ENCODE results near the gene FBXW9. TPM values are rescaled to one million over a fixed set of nuclear protein-coding genes. Genes with fewer than 3 reads are reported as not detected.
"Not testable (repeated sequence)": the region's sequence is repeated elsewhere in the genome, so short reads cannot be mapped to it uniquely, and the experiment has no call there.

Gene FBXW9
- total RNA-seq, 1 donor from 2014 or later, result 8.8 TPM

DNA sequence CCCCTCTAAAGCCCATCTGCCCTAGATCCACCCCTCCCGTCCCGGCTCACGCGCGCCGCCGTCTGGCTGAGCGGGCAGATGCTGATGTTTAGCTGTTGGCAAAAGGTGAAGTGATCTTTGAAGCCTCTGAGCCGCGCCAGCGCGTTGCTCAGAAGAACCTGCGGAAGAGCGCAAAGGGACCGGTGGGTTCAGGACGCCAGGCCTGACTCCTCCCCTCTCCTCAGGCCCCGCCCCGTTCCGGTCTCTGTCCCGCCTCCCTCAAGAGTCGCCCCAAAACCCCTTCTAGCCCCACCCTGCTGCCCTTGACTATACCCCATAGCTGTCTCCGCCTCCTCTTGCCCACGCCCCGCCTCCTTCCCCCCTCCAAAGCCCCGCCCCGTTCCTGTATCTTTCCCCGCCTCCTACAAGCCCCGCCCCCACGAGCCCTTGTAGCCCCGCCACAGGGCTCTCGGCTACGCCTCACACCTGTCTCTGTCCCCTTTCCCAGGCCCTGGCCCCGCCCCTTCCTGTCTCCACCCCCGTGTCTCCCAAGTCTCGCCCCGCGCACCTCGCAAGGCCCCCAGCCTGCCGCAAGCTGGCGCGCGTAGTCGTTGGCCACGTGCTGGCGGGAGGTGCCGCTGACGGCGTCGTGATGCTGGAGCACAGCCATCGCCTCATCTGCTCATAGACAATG, 39.4 kb downstream of the FBXW9 start:
- intact Hi-C loops (cut with micrococcal nuclease), result no loop called here
- Mint-ChIP-seq H3K27me3 (ENCODE audit: low read depth) (no peaks in the 10 kb centered on the region), H3K4me1 (ENCODE audit: low read depth) (no peaks in the 10 kb centered on the region), H3K4me3 (ENCODE audit: low read depth) (no peak overlapping the region), H3K36me3 (ENCODE audit: low read depth) (peaks cover 62% of the 10 kb centered on the region), H3K27ac (no peak overlapping the region), H3K9me3 (no peaks in the 10 kb centered on the region)
- DNase-seq (ENCODE audit: low spot score), result no peak

- Mint-ChIP-seq H3K27ac (no peak overlapping the region), H3K36me3 (ENCODE audit: low read depth) (peaks cover 65% of the 10 kb centered on the region)
Observed at GRCh38 chr19:12655546-12655945, 40.9 kb downstream of the FBXW9 start.

DNA sequence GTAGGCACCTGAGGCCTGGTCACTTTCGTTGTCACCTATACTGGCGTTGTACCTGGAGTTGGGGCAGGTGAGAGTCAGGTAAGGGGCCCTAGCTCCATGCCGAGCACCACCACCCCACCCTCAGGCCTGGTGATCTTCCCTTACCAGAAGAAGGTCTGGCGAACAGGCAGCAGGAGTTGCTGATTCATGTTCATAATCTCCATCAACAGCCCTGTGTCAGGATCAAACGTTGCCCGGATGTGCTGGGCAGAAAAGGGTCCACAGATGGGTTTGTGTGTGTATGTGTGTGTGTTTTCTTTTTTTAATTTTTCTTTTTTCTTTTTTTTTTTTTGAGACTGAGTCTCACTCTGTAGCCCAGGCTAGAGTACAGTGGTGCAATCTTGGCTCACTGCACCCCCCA, 44.2 kb downstream of the FBXW9 start:
- H3K4me3 Mint-ChIP-seq (ENCODE audit: low read depth), result no peak overlapping the region
- no peak overlapping the region for H3K27ac Mint-ChIP-seq
- no peaks in the 10 kb centered on the region for H3K4me1 Mint-ChIP-seq (ENCODE audit: low read depth)
- DNase-seq (ENCODE audit: low spot score), result no peak
- no peaks in the 10 kb centered on the region for H3K9me3 Mint-ChIP-seq
- intact Hi-C loops (cut with micrococcal nuclease), result no loop called here
- peaks cover 61% of the 10 kb centered on the region for H3K36me3 Mint-ChIP-seq (ENCODE audit: low read depth)
- H3K27me3 Mint-ChIP-seq (ENCODE audit: low read depth), result no peaks in the 10 kb centered on the region

More at GRCh38 chr19:12655546-12655945, 40.9 kb downstream of the FBXW9 start:
- intact Hi-C loops (cut with micrococcal nuclease), result no loop called here
- Mint-ChIP-seq H3K4me1 (ENCODE audit: low read depth) (no peaks in the 10 kb centered on the region), H3K4me3 (ENCODE audit: low read depth) (no peak overlapping the region), H3K27me3 (ENCODE audit: low read depth) (no peaks in the 10 kb centered on the region), H3K9me3 (no peaks in the 10 kb centered on the region)
- no peak for DNase-seq (ENCODE audit: low spot score)

DNA sequence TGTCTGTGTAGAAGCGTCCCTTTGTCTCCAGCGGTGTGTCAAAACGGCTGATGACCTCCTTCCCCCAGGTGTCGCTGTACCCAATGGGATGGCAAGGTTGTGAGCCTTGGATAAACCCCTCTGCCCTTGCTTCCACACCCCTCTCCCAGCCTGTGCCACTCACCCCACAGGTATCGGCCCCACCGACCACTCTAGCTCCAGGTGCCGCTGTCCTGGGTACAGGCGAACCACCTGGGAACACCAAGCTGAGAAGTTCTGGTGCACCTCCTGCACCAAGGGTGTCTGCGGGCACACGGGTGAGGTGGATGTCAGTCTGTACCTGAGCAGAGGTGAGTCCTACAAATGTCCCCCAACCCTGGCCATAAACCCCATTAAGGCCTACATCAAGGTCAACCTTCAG, 46.5 kb downstream of the FBXW9 start:
- no peak for DNase-seq (ENCODE audit: low spot score)
- Mint-ChIP-seq H3K9me3 (no peaks in the 10 kb centered on the region), H3K27me3 (ENCODE audit: low read depth) (no peaks in the 10 kb centered on the region), H3K4me3 (ENCODE audit: low read depth) (no peak overlapping the region), H3K36me3 (ENCODE audit: low read depth) (peaks cover 50% of the 10 kb centered on the region), H3K27ac (no peak overlapping the region), H3K4me1 (ENCODE audit: low read depth) (no peaks in the 10 kb centered on the region)
- intact Hi-C loops (cut with micrococcal nuclease), result no loop called here

DNA sequence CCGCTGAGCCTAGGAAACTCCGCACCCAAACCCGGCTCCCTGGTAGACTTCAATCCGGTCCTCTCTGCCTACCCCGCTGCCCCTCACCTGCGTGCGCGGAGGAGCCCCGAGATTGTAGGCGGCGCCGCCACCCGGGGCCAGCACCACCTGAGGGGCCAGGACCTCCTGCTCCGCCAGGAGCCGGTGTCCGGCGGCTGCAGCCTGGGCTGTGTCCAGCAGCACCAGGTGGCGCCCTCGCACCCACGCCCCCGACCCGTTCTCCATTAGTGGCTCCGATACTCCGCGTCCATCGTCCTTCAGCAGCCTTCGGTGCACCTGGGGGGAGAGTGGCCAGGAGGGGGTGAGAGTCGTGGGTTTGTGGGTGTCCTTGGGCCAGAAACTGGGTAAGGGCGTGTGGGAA, 48.3 kb downstream of the FBXW9 start:
- no peaks in the 10 kb centered on the region for H3K27me3 Mint-ChIP-seq (ENCODE audit: low read depth)
- H3K27ac Mint-ChIP-seq, result no peak overlapping the region
- H3K4me1 Mint-ChIP-seq (ENCODE audit: low read depth), result no peaks in the 10 kb centered on the region
- H3K36me3 Mint-ChIP-seq (ENCODE audit: low read depth), result peaks cover 55% of the 10 kb centered on the region
- H3K4me3 Mint-ChIP-seq (ENCODE audit: low read depth), result no peak overlapping the region
- no peaks in the 10 kb centered on the region for H3K9me3 Mint-ChIP-seq
- intact Hi-C loops (cut with micrococcal nuclease), result no loop called here
- no peak for DNase-seq (ENCODE audit: low spot score)

DNA sequence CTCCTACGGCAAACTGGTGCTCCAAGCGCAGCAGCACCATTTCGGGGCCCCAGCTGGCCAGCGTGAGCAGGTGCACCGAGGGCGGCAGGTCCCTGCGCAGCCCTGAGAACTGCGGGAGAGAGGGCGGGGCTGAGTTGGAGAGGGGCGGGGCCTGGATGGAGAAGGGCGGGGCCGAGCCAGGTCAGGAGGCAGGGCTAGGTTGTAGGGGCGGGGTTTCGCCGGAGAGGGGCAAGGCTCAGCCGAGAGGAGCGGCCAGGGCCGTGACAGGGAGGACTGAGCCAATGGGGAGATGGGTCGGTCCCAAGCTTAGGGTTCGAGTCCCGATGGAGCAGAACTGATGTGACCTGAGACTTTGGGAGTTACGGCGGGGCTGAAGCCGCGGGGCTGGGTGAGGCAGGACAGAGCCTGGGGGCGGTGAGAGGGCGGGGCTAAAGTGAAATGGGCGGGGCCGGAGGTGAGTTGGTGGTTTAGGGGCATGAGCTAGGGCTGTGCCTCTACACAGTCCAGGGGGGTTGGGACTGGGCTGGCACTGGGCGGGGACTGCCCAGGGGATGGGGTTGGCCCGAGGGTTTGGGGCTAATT, 48.9 kb downstream of the FBXW9 start:
- no peak for DNase-seq (ENCODE audit: low spot score)
- Mint-ChIP-seq H3K36me3 (ENCODE audit: low read depth) (peaks cover 55% of the 10 kb centered on the region), H3K9me3 (no peaks in the 10 kb centered on the region), H3K27ac (no peak overlapping the region), H3K4me3 (ENCODE audit: low read depth) (peak overlapping the region; percentile 13), H3K4me1 (ENCODE audit: low read depth) (no peaks in the 10 kb centered on the region), H3K27me3 (ENCODE audit: low read depth) (no peaks in the 10 kb centered on the region)
- intact Hi-C loops (cut with micrococcal nuclease), result no loop called here

GRCh38 chr19:12647047-12647446, 49.4 kb downstream of the FBXW9 start:
- intact Hi-C loops (cut with micrococcal nuclease), result no loop called here
- peaks cover 52% of the 10 kb centered on the region for H3K36me3 Mint-ChIP-seq (ENCODE audit: low read depth)
- no peak for DNase-seq (ENCODE audit: low spot score)
- H3K4me3 Mint-ChIP-seq (ENCODE audit: low read depth), result no peak overlapping the region
- H3K4me1 Mint-ChIP-seq (ENCODE audit: low read depth), result no peaks in the 10 kb centered on the region
- no peaks in the 10 kb centered on the region for H3K27me3 Mint-ChIP-seq (ENCODE audit: low read depth)
- no peaks in the 10 kb centered on the region for H3K9me3 Mint-ChIP-seq
- no peak overlapping the region for H3K27ac Mint-ChIP-seq

GRCh38 chr19:12646551-12646950, 49.9 kb downstream of the FBXW9 start:
- no peaks in the 10 kb centered on the region for H3K4me1 Mint-ChIP-seq (ENCODE audit: low read depth)
- intact Hi-C loops (cut with micrococcal nuclease), result no loop called here
- DNase-seq (ENCODE audit: low spot score), result no peak
- peaks cover 47% of the 10 kb centered on the region for H3K36me3 Mint-ChIP-seq (ENCODE audit: low read depth)
- H3K4me3 Mint-ChIP-seq (ENCODE audit: low read depth), result no peak overlapping the region
- H3K27me3 Mint-ChIP-seq (ENCODE audit: low read depth), result no peaks in the 10 kb centered on the region
- peak overlapping the region; percentile 5 for H3K27ac Mint-ChIP-seq
- no peaks in the 10 kb centered on the region for H3K9me3 Mint-ChIP-seq

DNA sequence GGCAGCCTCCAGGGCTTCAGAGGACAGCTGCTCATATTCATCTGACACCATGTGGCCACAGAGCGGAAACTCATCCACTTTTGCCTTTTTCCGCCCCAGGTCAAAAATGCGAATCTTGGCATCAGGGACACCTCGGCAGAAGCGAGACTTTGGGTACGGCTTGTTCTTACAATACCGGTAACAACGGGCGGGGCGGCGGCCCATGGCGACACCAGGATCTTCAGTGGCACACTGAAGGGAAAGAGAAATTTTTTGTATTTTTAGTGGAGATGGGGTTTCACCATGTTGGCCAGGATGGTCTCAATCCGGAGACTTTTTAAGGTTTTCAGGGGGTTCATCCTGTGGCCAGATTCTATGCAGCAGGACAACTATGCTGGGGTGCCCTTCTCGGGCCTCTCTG, 52.7 kb downstream of the FBXW9 start:
- peaks cover 34% of the 10 kb centered on the region for H3K36me3 Mint-ChIP-seq (ENCODE audit: low read depth)
- H3K9me3 Mint-ChIP-seq; DNase-seq (ENCODE audit: low spot score); H3K27me3 Mint-ChIP-seq (ENCODE audit: low read depth); H3K4me3 Mint-ChIP-seq (ENCODE audit: low read depth); intact Hi-C loops (cut with micrococcal nuclease); H3K4me1 Mint-ChIP-seq (ENCODE audit: low read depth); H3K27ac Mint-ChIP-seq: not testable (repeated sequence)

GRCh38 chr19:12642506-12642905, 53.9 kb downstream of the FBXW9 start:
- H3K4me3 Mint-ChIP-seq (ENCODE audit: low read depth), result no peak overlapping the region
- no peaks in the 10 kb centered on the region for H3K9me3 Mint-ChIP-seq
- no peaks in the 10 kb centered on the region for H3K27me3 Mint-ChIP-seq (ENCODE audit: low read depth)
- H3K4me1 Mint-ChIP-seq (ENCODE audit: low read depth), result peaks cover 7% of the 10 kb centered on the region
- H3K36me3 Mint-ChIP-seq (ENCODE audit: low read depth), result peaks cover 27% of the 10 kb centered on the region
- no peak overlapping the region for H3K27ac Mint-ChIP-seq
- intact Hi-C loops (cut with micrococcal nuclease), result no loop called here
- DNase-seq (ENCODE audit: low spot score), result no peak

GRCh38 chr19:12641456-12641855, 55.0 kb downstream of the FBXW9 start:
- Mint-ChIP-seq H3K4me1 (ENCODE audit: low read depth) (peaks cover 7% of the 10 kb centered on the region), H3K4me3 (ENCODE audit: low read depth) (no peak overlapping the region), H3K27me3 (ENCODE audit: low read depth) (no peaks in the 10 kb centered on the region), H3K27ac (no peak overlapping the region), H3K9me3 (no peaks in the 10 kb centered on the region), H3K36me3 (ENCODE audit: low read depth) (peaks cover 22% of the 10 kb centered on the region)
- DNase-seq (ENCODE audit: low spot score), result no peak
- intact Hi-C loops (cut with micrococcal nuclease), result no loop called here

DNA sequence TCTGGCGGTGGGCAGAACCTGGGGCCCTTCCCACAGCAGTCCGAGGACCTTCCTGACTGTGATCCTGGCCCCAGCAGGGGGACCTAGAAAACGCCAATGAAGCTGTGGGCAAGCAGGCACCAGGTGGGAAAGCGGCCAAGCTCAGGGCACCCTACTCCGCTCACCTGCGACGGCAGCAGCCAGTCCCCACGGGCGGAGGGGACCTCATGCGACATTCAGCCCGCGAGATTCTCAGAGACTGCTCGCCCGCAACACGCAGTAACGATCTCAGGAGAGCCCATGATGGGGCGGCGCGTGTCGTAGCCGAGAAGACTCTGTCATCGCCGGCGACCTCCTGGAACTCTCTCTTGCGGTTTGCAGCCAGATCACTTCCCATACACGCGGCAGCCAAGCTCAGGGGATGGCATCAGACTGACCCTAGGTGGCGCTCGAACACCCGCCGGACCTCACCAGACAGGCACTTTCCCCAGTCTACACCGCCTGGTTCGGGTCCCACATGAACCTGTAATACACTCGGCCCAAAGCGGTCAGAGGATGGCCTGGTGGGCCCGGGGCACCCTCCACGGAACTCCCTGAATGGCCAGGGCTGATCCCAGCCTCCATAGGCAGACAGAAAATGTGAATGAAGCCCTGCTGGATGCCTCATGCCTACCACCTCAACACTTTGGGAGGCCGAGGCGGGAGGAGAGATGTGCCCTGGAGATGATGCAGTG, 56.4 kb downstream of the FBXW9 start:
- Mint-ChIP-seq H3K4me1 (ENCODE audit: low read depth) (peaks cover 8% of the 10 kb centered on the region), H3K27me3 (ENCODE audit: low read depth) (no peaks in the 10 kb centered on the region), H3K9me3 (no peaks in the 10 kb centered on the region), H3K36me3 (ENCODE audit: low read depth) (peaks cover 20% of the 10 kb centered on the region), H3K4me3 (ENCODE audit: low read depth) (peak overlapping the region; percentile 63), H3K27ac (peak overlapping the region; percentile 78)
- peak; percentile 79 for DNase-seq (ENCODE audit: low spot score)
- intact Hi-C loops (cut with micrococcal nuclease), result loop anchor here (1.0 kb wide), 2 partner anchors 29 to 36 kb away; a partner anchor contains a TSS

Data from activated T-helper 2 cell treated with anti-CD3 and anti-CD28 coated beads, Interferon-gamma antibody, Interleukin-2, Interleukin-4, amounts not matched to agents 10 μg/mL and 5 μg/mL and 100 μg/mL, durations not matched to agents 14 hours and 24 hours and 36 hours (primary cell).